Body of pancreas (tissue), 4 donors: ENCODE results near the gene EMX1. TPM values are rescaled to one million over a fixed set of nuclear protein-coding genes. Genes with fewer than 3 reads are reported as not detected.
A peak's percentile ranks its signal among the peaks of the same experiment; 100 is the strongest.

Source experiments
- ATAC-seq: fragments of 150-250 bp; one replicate; pipeline ENCODE4 v1.9.1; 2016
- DNase-seq, 4 donors: peaks; one replicate each; pipeline ENCODE4 v3.0.0-alpha.2; 2019
- H3K27ac ChIP-seq, 4 donors: fragments of 200-600 bp; sonication (generic); 1 replicate in 3 of 4; 2 replicates in 1 of 4; pipeline versions ENCODE4 v1.5.1 to v1.6.1; 2016 to 2019; ENCODE audit warnings: mild to moderate bottlenecking in 1 of 4, mixed read lengths in 1 of 4, moderate library complexity in 1 of 4
- H3K27me3 ChIP-seq, 2 donors: fragments of 200-600 bp; sonication (generic); one replicate each; pipeline ENCODE4 v1.6.0; 2016; ENCODE audit warnings: mild to moderate bottlenecking in 1 of 2
- H3K36me3 ChIP-seq, 2 donors: fragments of 200-600 bp; sonication (generic); replicated peaks in 1 of 2; 2 replicates each; pipeline ENCODE4 v1.5.1; 2016; ENCODE audit warnings: low read depth in 2 of 2; ENCODE audit not compliant: insufficient read depth in 1 of 2
- H3K4me1 ChIP-seq: fragments of 200-600 bp; sonication (generic); one replicate; pipeline ENCODE4 v1.6.0; 2016
- H3K4me3 ChIP-seq, 2 donors: fragments of 200-600 bp; sonication (generic); 1 replicate in 1 of 2; 2 replicates in 1 of 2; pipeline ENCODE4 v1.5.1; 2016 to 2019
- H3K9me3 ChIP-seq, 3 donors: fragments of 200-600 bp; sonication (generic); 1 replicate in 2 of 3; 2 replicates in 1 of 3; pipeline ENCODE4 v1.5.1; 2016
- POLR2A ChIP-seq, 3 donors: fragments of 450-650 bp; IDR thresholded peaks; one replicate each; pipeline ENCODE4 v1.6.1; 2016; ENCODE audit warnings: antibody characterized with exemption in 3 of 3, mild to moderate bottlenecking in 2 of 3
- whole genome bisulfite sequencing, 2 donors: methylation state at CpG; one replicate each; pipeline ENCODE4 v1.1.5; 2017; 5-methylcytosine and 5-hydroxymethylcytosine counted together
- intact Hi-C: fragments of 100-400 bp; cut with DNase I; formaldehyde crosslinking; loops from one replicate; pipeline ENCODE4 v1.15.1; 2023
- total RNA-seq, 2 donors: library from RNA; depleted of rRNA; stranded (reverse); fragments of >200 nt; gene quantifications; one replicate each; pipeline ENCODE4 v1.1.0, GENCODE V29; 2016
- TF ChIP-seq, protein P1 (sequence below), 7 experiments: fragments of 450-650 bp in 4 of 7; fragments of 200-600 bp in 3 of 7; sonication (generic) in 3 of 7; IDR thresholded peaks; one replicate each; pipeline ENCODE4 v1.5.1; 2016 to 2019; ENCODE audit warnings: antibody characterized with exemption in 7 of 7

Gene EMX1
- total RNA-seq, 2 donors from 2014 or later, result 0.26 to 0.33 TPM

DNA sequence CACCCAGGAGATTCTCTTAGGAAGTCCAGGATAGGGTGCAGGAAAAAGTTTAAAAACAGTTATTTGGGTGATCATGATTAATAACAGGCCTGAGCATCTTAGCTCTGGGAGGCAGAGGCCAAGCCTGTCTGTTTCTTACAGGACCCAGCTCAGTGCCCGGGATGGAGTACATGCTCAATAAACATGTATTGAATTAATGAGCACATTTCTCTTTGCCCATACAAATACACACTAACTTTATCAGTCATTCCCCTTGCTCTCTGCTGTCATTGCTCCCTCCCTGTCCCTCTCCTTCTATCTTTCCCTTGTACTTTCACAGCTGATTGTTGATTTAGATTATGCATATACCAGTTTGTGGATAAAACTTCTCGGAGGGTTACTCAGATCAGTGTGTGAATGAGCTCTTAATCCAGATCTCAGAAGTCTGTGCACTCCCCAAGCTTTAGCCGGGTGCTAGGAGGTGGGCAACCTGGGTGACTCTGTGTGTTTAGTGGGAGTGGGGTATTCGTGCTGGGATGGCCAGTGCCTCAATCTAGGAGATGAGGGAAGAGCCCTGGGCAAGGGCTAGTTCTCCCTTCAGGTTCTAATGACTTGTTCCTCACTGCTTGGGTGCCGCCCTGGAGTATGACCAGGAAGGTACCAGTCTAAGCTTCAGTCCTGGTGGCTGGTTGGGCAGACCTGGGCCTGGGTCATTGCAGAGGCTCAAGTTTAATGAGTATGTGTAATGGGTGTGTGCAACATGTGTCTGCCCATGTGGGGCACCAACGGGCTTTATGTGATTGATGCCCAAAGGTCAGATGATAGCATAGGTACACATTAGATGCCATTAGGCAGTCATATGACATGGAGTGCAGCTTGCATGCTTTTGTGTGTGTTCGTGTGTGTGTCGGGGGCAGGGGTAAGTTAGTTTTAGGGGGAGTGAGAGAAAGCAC lies 10.6 kb downstream of the EMX1 start:
- H3K27me3 ChIP-seq, result peaks cover 7 to 26% of the 10 kb centered on the region in 2 donors
- H3K36me3 ChIP-seq, result no peaks in the 10 kb centered on the region
- TF ChIP-seq, protein P1, sequence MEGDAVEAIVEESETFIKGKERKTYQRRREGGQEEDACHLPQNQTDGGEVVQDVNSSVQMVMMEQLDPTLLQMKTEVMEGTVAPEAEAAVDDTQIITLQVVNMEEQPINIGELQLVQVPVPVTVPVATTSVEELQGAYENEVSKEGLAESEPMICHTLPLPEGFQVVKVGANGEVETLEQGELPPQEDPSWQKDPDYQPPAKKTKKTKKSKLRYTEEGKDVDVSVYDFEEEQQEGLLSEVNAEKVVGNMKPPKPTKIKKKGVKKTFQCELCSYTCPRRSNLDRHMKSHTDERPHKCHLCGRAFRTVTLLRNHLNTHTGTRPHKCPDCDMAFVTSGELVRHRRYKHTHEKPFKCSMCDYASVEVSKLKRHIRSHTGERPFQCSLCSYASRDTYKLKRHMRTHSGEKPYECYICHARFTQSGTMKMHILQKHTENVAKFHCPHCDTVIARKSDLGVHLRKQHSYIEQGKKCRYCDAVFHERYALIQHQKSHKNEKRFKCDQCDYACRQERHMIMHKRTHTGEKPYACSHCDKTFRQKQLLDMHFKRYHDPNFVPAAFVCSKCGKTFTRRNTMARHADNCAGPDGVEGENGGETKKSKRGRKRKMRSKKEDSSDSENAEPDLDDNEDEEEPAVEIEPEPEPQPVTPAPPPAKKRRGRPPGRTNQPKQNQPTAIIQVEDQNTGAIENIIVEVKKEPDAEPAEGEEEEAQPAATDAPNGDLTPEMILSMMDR (IDR thresholded peaks at IDR 0.05), result no peak
- no peak for TF ChIP-seq POLR2A (IDR thresholded peaks at IDR 0.05)
- H3K27ac ChIP-seq, result no peak overlapping the region
- no peak overlapping the region for H3K4me3 ChIP-seq
- WGBS, 2 donors, result 69 to 72% methylated on average over 7 to 8 of the region's 8 CpGs
- intact Hi-C loops, result no loop called here
- H3K9me3 ChIP-seq, result no peaks in the 10 kb centered on the region
- peaks cover 13% of the 10 kb centered on the region for H3K4me1 ChIP-seq
- DNase-seq (peak in 1 of 4 donors; percentile 4), ATAC-seq (no peak)

DNA sequence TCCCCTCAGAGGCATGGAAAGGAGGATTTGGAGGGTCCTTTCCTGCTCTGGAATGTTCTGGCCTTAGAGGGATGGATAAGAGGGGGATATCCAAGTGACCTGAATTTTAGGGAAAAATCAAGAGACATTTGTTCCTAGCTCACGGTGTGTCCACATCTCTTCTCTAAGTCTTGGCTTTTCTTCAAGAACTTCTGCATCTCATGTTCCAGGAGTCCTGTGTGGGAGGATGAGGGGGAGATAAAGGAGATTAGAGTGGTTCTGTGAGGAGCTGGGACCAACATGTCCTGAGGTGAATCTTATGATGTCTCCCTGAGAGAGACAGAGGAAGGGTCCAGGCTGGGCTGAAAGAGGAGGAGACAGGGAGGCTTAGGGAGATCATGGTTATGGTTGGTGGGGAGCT lies 11.7 kb downstream of the EMX1 start:
- no peak for DNase-seq
- WGBS, 2 donors, result 86 to 100% methylated on average over 1 of the region's 1 CpG
- peaks cover 4 to 17% of the 10 kb centered on the region in 2 donors for H3K27me3 ChIP-seq

GRCh38 chr2:72931280-72931910 lies 14.1 kb downstream of the EMX1 start:
- Histone ChIP-seq H3K4me1 (no peaks in the 10 kb centered on the region), H3K27me3 (no peaks in the 10 kb centered on the region), H3K27ac (no peak overlapping the region), H3K4me3 (no peak overlapping the region), H3K9me3 (no peaks in the 10 kb centered on the region), H3K36me3 (no peaks in the 10 kb centered on the region)
- 76 to 81% methylated on average over 5 to 12 of the region's 14 CpGs for WGBS, 2 donors
- intact Hi-C loops, result no loop called here
- ATAC-seq (no peak), DNase-seq (peak in 1 of 4 donors; percentile 3)
- TF ChIP-seq, protein P1 (IDR thresholded peaks at IDR 0.05), result no peak
- no peak for TF ChIP-seq POLR2A (IDR thresholded peaks at IDR 0.05)

More for the DNA sequence above, 11.7 kb downstream of the EMX1 start:
- intact Hi-C loops, result no loop called here
- TF ChIP-seq POLR2A (IDR thresholded peaks at IDR 0.05), result no peak
- TF ChIP-seq, protein P1 (IDR thresholded peaks at IDR 0.05), result no peak
- no peak overlapping the region for H3K27ac ChIP-seq
- H3K4me3 ChIP-seq, result no peak overlapping the region
- H3K36me3 ChIP-seq, result no peaks in the 10 kb centered on the region
- no peak for ATAC-seq
- H3K4me1 ChIP-seq, result peaks cover 10% of the 10 kb centered on the region
- H3K9me3 ChIP-seq, result no peaks in the 10 kb centered on the region

GRCh38 chr2:72932045-72932740 lies 14.9 kb downstream of the EMX1 start:
- WGBS, 2 donors, result 50 to 53% methylated on average over 1 to 5 of the region's 5 CpGs
- Histone ChIP-seq H3K4me3 (no peak overlapping the region), H3K9me3 (no peaks in the 10 kb centered on the region), H3K36me3 (no peaks in the 10 kb centered on the region), H3K4me1 (no peaks in the 10 kb centered on the region), H3K27ac (no peak overlapping the region), H3K27me3 (no peaks in the 10 kb centered on the region)
- ATAC-seq, result no peak
- DNase-seq, result no peak
- intact Hi-C loops, result no loop called here
- TF ChIP-seq POLR2A (IDR thresholded peaks at IDR 0.05), result no peak
- TF ChIP-seq, protein P1 (IDR thresholded peaks at IDR 0.05), result no peak
